Panc1 (cell line): ENCODE data around the gene RIOK1. TPM values are rescaled to one million over a fixed set of nuclear protein-coding genes. Genes with fewer than 3 reads are reported as not detected.

Experiments
- ATAC-seq: fragments of 200-7000 bp; cut with Tn5 transposase; 2 replicates; pipeline ENCODE4 v1.9.1; 2020; ENCODE audit warnings: mild to moderate bottlenecking, moderate library complexity
- BruUV-seq: library from RNA; stranded (reverse); fragments of 400-500 nt; replicated peaks from 2 replicates; lab custom pipeline; 2021; lab: Mats Ljungman, UMichigan
- CTCF ChIA-PET: fragments of 300-600 bp; sonication (Branson Sonifier 250); formaldehyde crosslinking; loops from one replicate; lab custom pipeline; 2022; ENCODE audit warnings: antibody characterized with exemption; lab: Charles Lee
- POLR2A ChIA-PET: fragments of 300-600 bp; sonication (Branson Sonifier 250); formaldehyde crosslinking; loops from one replicate; lab custom pipeline; 2022; ENCODE audit warnings: antibody characterized with exemption; lab: Charles Lee
- DNase-seq: peaks from one replicate; pipeline ENCODE4 v3.0.0-alpha.2; 2010; ENCODE audit warnings: low read depth, low spot score
- H3K27ac ChIP-seq: 2 replicates; pipeline ENCODE4 v1.5.1; 2011; ENCODE audit warnings: mild to moderate bottlenecking, low read length, inconsistent platforms
- H3K27me3 ChIP-seq: fragments of 200-500 bp; sonication (Bioruptor generic); 2 replicates; pipeline ENCODE4 v1.6.0; 2014; ENCODE audit warnings: low read length, inconsistent platforms; ENCODE audit not compliant: control insufficient read depth, insufficient read depth
- H3K36me3 ChIP-seq: fragments of 200-500 bp; sonication (Bioruptor generic); 2 replicates; pipeline ENCODE4 v1.5.1; 2014; ENCODE audit warnings: inconsistent platforms, mild to moderate bottlenecking, low read length, moderate library complexity; ENCODE audit not compliant: control insufficient read depth, insufficient read depth
- H3K4me1 ChIP-seq: 2 replicates; pipeline ENCODE4 v1.5.1; 2011; ENCODE audit warnings: inconsistent platforms, mild to moderate bottlenecking, low read length, moderate library complexity; ENCODE audit not compliant: control insufficient read depth, insufficient read depth
- H3K4me3 ChIP-seq, 2 experiments: 2 replicates each; pipeline ENCODE4 v1.5.1; 2011 to 2012; ENCODE audit warnings: low read depth in 2 of 2, low read length in 2 of 2, mild to moderate bottlenecking in 2 of 2, inconsistent platforms in 1 of 2, moderate library complexity in 1 of 2
- H3K9me3 ChIP-seq: fragments of 200-500 bp; sonication (Bioruptor generic); 2 replicates; pipeline ENCODE4 v1.5.1; 2014; ENCODE audit warnings: low read depth, mild to moderate bottlenecking, inconsistent platforms, low read length, moderate library complexity; ENCODE audit not compliant: control insufficient read depth, insufficient read depth
- CTCF ChIP-seq: fragments of 450-650 bp; IDR thresholded peaks from 2 replicates; pipeline ENCODE4 v1.5.1; 2017; ENCODE audit warnings: mild to moderate bottlenecking
- POLR2AphosphoS5 ChIP-seq: IDR thresholded peaks from 2 replicates; pipeline ENCODE4 v1.6.1; 2012; ENCODE audit warnings: mild to moderate bottlenecking, low read depth, low read length, moderate library complexity
- REST ChIP-seq, 2 experiments: IDR thresholded peaks; 2 replicates each; pipeline ENCODE4 v1.6.1; 2011 to 2012; ENCODE audit warnings: low read depth in 2 of 2, control low read depth in 1 of 2, low read length in 1 of 2, mild to moderate bottlenecking in 1 of 2, moderate library complexity in 1 of 2; ENCODE audit not compliant: insufficient read depth in 1 of 2
- SIN3A ChIP-seq: IDR thresholded peaks from 2 replicates; pipeline ENCODE4 v1.6.1; 2012; ENCODE audit warnings: low read depth, mild to moderate bottlenecking, low read length, moderate library complexity, borderline replicate concordance; ENCODE audit not compliant: insufficient read depth
- TCF7L2 ChIP-seq: IDR thresholded peaks from 2 replicates; pipeline ENCODE4 v1.6.1; 2011; ENCODE audit warnings: mild to moderate bottlenecking, low read depth, low read length, inconsistent platforms
- in situ Hi-C: cut with HindIII; loops from 2 replicates; pipeline ENCODE4 v1.10.0; 2016; ENCODE audit warnings: low sequenced_read_pairs, low pct_unique_long_range_greater_than_20kb
- intact Hi-C: fragments of 100-400 bp; cut with micrococcal nuclease; formaldehyde crosslinking; loops from one replicate; pipeline ENCODE4 v1.10.0; 2022; ENCODE audit not compliant: unreplicated experiment
- total RNA-seq: library from RNA; stranded (reverse); gene quantifications from one replicate; pipeline ENCODE4 v1.2.1, GENCODE V29; 2021; ENCODE audit not compliant: unreplicated experiment

Gene RIOK1
- total RNA-seq, 1 experiment from 2014 or later: 30.0 TPM

- H3K9me3 ChIP-seq: no peaks in the 10 kb centered on the region
- BruUV-seq: no TSS peak
- H3K4me1 ChIP-seq: no peaks in the 10 kb centered on the region
- in situ Hi-C loops (no loop called here), intact Hi-C loops (no loop called here)
- CTCF ChIA-PET: interaction anchor here (0.7 to 0.8 kb wide), 2 partner anchors 53 to 141 kb away, joined by 4 to 6 read pairs; partner anchors contain the start of genes CAGE1 and RIOK1
- ATAC-seq (no peak), DNase-seq (no peak)
- H3K27me3 ChIP-seq: no peaks in the 10 kb centered on the region
- TF ChIP-seq POLR2AphosphoS5 (no peak), REST (IDR thresholded peaks at IDR 0.05; ENCODE audit: insufficient read depth in 1 of 2, low read depth in 2 of 2, low read length in 1 of 2) (no peak), CTCF (no peak), SIN3A (no peak)
- no peaks in the 10 kb centered on the region for H3K36me3 ChIP-seq
- H3K27ac ChIP-seq: no peak overlapping the region
- H3K4me3 ChIP-seq: no peak overlapping the region
- POLR2A ChIA-PET: no interaction called here
Observed at GRCh38 chr6:7442467-7442866, 52.9 kb downstream of the RIOK1 start.

GRCh38 chr6:7445101-7445500 lies 55.5 kb downstream of the RIOK1 start:
- ATAC-seq (no peak), DNase-seq (no peak)
- Histone ChIP-seq H3K9me3 (no peaks in the 10 kb centered on the region), H3K4me1 (no peaks in the 10 kb centered on the region), H3K27me3 (no peaks in the 10 kb centered on the region), H3K36me3 (no peaks in the 10 kb centered on the region), H3K27ac (no peak overlapping the region), H3K4me3 (no peak overlapping the region)
- intact Hi-C loops (no loop called here), in situ Hi-C loops (no loop called here)
- no TSS peak for BruUV-seq
- CTCF ChIA-PET: no interaction called here
- POLR2A ChIA-PET: no interaction called here
- TF ChIP-seq TCF7L2 (no peak), SIN3A (no peak), POLR2AphosphoS5 (no peak), CTCF (no peak), REST (IDR thresholded peaks at IDR 0.05; ENCODE audit: insufficient read depth in 1 of 2, low read depth in 2 of 2, low read length in 1 of 2) (no peak)
